ENCODE data around the gene RPN2. TPM values are rescaled to one million over a fixed set of nuclear protein-coding genes. Genes with fewer than 3 reads are reported as not detected.

The RPN2 gene
- total RNA-seq, 1 donor, result 159 TPM

GRCh38 chr20:37160683-37161082 lies 18.4 kb upstream of the RPN2 start:
- H3K4me3 ChIP-seq (ENCODE audit: low read depth, low read length), result no peak overlapping the region
- TF ChIP-seq CTCF (IDR thresholded peaks at IDR 0.05; ENCODE audit: insufficient read depth, low read length), result no peak
- no peak for DNase-seq (ENCODE audit: low read depth)

- no peak for TF ChIP-seq CTCF (IDR thresholded peaks at IDR 0.05; ENCODE audit: insufficient read depth, low read length)
- no peak for DNase-seq (ENCODE audit: low read depth)
- H3K4me3 ChIP-seq (ENCODE audit: low read depth, low read length), result no peak overlapping the region
These were observed 17.1 kb upstream of the RPN2 start for GRCh38 chr20:37161830-37162549.

GRCh38 chr20:37162646-37163045 lies 16.5 kb upstream of the RPN2 start:
- H3K4me3 ChIP-seq (ENCODE audit: low read depth, low read length), result no peak overlapping the region
- DNase-seq (ENCODE audit: low read depth), result no peak
- TF ChIP-seq CTCF (IDR thresholded peaks at IDR 0.05; ENCODE audit: insufficient read depth, low read length), result no peak

GRCh38 chr20:37163832-37164554 lies 15.1 kb upstream of the RPN2 start:
- no peak overlapping the region for H3K4me3 ChIP-seq (ENCODE audit: low read depth, low read length)
- TF ChIP-seq CTCF (IDR thresholded peaks at IDR 0.05; ENCODE audit: insufficient read depth, low read length), result no peak
- no peak for DNase-seq (ENCODE audit: low read depth)

- no peak for DNase-seq (ENCODE audit: low read depth)
- no peak for TF ChIP-seq CTCF (IDR thresholded peaks at IDR 0.05; ENCODE audit: insufficient read depth, low read length)
- H3K4me3 ChIP-seq (ENCODE audit: low read depth, low read length), result no peak overlapping the region
These were observed 14.1 kb upstream of the RPN2 start for GRCh38 chr20:37165031-37165430.

GRCh38 chr20:37166867-37167266 lies 12.3 kb upstream of the RPN2 start:
- no peak for DNase-seq (ENCODE audit: low read depth)
- no peak overlapping the region for H3K4me3 ChIP-seq (ENCODE audit: low read depth, low read length)
- no peak for TF ChIP-seq CTCF (IDR thresholded peaks at IDR 0.05; ENCODE audit: insufficient read depth, low read length)
